Ecto neural progenitor cell (in vitro differentiated cells): ENCODE measurements around the gene NEU3.
"Not testable (repeated sequence)": the region's sequence is repeated elsewhere in the genome, so short reads cannot be mapped to it uniquely, and the experiment has no call there.

Experiments used
- DNase-seq: peaks from one replicate; pipeline ENCODE4 v3.0.0-alpha.2; 2018; ENCODE audit warnings: low spot score

Gene NEU3

GRCh38 chr11:75029836-75030631 is 41.3 kb downstream of the NEU3 start:
- peak; percentile 26 for DNase-seq

GRCh38 chr11:75031224-75031753 is 42.6 kb downstream of the NEU3 start:
- DNase-seq, result peak; percentile 29

DNA sequence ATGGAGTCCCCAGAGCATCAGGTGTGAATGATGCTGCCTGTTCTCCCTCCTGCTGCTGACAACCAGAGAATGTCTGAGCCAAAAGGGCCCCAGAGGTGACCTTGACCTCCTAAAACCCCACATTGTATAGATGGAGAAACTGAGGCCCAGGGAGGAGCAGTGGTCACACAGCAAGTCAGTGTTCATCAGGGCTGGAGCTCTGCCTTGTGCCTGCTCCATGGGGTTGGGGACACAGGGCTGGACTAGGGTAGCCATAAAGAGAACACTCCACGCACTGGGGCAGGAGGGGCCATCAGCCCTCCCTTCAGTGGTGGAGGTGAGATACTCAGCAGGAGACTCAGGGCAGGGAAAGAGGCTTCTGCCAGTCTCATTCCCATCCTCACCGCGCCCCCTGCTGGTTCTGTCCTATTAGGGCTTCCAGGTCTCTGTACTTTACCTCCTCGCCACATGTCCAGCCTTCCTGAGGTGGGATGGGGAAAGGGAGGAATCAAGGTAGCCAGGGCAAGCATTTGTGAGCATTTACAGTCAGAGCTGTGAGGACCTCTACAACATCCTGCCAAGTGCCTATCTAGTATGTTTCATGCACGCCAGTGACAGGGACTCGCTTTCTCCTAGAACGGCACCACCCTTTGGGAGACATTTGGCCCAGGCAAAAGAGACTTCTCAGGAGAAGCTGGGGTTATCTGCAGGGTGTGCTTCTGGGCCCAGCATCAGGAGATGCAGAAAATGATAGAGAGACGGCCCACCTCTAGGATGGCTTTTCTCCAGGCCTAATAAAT is 43.2 kb downstream of the NEU3 start:
- DNase-seq, result peak; percentile 82

- peak; percentile 29 for DNase-seq
Measured at GRCh38 chr11:75032550-75032935, 43.8 kb downstream of the NEU3 start.

GRCh38 chr11:75033916-75034315 is 45.2 kb downstream of the NEU3 start:
- DNase-seq, result peak; percentile 29

DNA sequence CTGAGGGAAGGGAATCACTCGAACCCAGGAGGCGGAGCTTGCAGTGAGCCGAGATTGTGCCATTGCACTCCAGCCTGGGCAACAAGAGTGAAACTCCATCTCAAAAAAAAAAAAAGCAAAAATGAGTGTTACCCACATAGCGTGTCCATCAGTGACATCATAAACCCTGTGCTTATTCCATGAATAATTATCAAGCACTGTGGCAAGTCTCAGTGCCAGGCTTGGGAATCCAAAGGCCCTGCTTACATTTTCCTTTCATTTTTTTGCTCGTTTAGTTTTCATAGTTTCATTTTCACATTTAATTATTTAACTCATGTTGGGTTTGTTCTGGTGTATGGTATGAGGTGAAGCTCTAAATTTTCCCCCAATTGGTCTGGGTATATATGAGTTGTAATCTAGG is 46.5 kb downstream of the NEU3 start:
- DNase-seq, result no peak

GRCh38 chr11:75035911-75036565 is 47.3 kb downstream of the NEU3 start:
- peak; percentile 39 for DNase-seq

GRCh38 chr11:75040167-75040770 is 51.5 kb downstream of the NEU3 start:
- peak; percentile 24 for DNase-seq

GRCh38 chr11:75041263-75041662 is 52.5 kb downstream of the NEU3 start:
- no peak for DNase-seq

DNA sequence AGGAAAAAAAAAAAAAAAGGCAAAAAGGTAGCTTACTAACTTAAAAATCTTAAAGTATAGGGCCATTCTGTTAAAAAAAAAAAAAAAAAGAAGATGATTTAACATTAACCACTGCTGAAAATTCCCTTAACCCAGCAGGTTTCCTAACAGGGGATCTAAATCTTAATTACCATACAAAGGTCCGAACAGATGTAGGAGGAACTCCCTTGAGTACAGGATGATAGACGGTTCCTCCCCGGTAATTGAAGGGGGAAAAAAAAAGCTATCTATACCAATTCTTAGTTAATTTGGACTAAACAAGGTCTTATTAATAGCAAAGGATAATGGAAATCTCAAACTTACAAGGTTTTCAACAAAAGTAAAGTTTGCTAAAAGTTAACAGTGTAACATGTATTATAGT is 53.1 kb downstream of the NEU3 start:
- not testable (repeated sequence) for DNase-seq

- not testable (repeated sequence) for DNase-seq
Measured at GRCh38 chr11:75044381-75045170, 55.8 kb downstream of the NEU3 start.

DNA sequence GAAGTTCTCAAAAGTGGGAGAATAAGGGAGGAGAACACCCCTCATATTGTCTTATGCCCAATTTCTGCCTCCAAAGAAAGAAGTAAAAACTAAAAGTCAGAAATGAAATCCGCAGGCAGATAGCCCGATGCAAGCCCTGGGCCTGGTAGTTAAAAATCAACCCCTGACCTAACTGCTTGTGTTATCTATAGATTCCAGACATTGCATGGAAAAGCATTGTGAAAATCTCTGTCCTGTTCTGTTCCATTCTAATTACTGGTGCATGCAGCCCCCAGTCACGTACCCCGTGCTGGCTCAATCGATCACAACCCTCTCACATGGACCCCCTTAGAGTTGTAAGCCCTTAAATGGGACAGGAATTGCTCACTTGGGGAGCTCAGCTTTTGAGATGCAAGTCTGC is 57.9 kb downstream of the NEU3 start:
- not testable (repeated sequence) for DNase-seq

GRCh38 chr11:75047191-75047590 is 58.5 kb downstream of the NEU3 start:
- DNase-seq, result no peak

GRCh38 chr11:75049501-75050266 is 61.0 kb downstream of the NEU3 start:
- DNase-seq, result not testable (repeated sequence)

- DNase-seq, result no peak
Measured at GRCh38 chr11:75050516-75050915, 61.8 kb downstream of the NEU3 start.

- no peak for DNase-seq
Measured at GRCh38 chr11:75051043-75051442, 62.3 kb downstream of the NEU3 start.

DNA sequence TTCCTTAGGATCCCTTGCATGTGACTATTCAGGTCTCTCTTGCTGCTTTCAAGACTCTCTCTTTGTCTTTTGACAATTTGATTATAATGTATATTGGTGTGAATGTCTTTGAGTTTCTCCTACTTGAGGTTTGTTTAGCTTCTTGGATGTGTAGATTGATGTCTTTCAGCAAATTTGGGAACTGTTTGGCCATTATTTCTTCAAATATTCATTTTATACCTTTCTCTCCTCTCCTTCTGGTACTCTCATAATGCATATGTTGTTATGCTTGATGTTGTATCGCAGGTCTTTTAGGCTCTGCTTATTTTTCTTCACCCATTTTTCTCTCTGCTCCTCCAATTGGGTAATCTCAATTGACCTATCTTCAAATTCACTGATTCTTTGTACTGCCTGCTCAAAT is 63.7 kb downstream of the NEU3 start:
- DNase-seq, result no peak

- DNase-seq, result no peak
Measured at GRCh38 chr11:75055511-75055910, 66.8 kb downstream of the NEU3 start.

GRCh38 chr11:75056814-75057213 is 68.1 kb downstream of the NEU3 start:
- DNase-seq, result no peak

DNA sequence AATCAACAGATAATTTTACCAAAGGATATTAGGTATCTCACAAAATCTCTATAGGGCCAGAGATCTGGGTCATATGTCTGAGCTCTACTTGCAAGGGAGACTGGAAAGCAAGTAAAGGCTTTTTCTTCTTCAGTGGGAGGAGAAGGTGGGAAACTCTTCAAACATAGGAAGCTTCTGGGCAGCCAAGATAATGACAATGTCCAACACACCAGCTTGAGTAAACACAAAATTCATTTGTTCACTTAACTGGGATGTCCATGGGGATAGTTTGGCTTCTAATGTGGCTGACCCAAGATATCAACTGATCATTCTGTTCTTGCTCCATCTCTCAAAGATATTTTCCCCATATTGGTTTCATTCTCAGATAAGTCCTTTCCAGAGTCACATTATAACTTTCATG is 70.6 kb downstream of the NEU3 start:
- no peak for DNase-seq
